Left renal cortex interstitium (tissue), 4 donors: Measurements from ENCODE around the gene TEX11. TPM values are rescaled to one million over a fixed set of nuclear protein-coding genes. Genes with fewer than 3 reads are reported as not detected.
"Not testable (repeated sequence)": the region's sequence is repeated elsewhere in the genome, so short reads cannot be mapped to it uniquely, and the experiment has no call there.

Source experiments
- DNase-seq, 4 donors: peaks; one replicate each; pipeline ENCODE4 v3.0.0-alpha.2; 2013; ENCODE audit warnings: low read depth in 4 of 4, low spot score in 2 of 4, missing footprints in 1 of 4
- polyA plus RNA-seq, 4 donors: library from polyadenylated mRNA; unstranded; fragments of 120-200 nt; gene quantifications; one replicate each; pipeline ENCODE4 v1.2.1, GENCODE V29; 2013; ENCODE audit not compliant: insufficient read length in 4 of 4

Gene TEX11
- under 1 TPM; 0.08 to 0.14 (median 0.09) TPM for polyA plus RNA-seq

GRCh38 chrX:70908541-70908940 lies at the start of gene TEX11:
Gene TEX11, minus strand, starts transcription at chrX:70908711. Its CDS starts 922 bp downstream, at chrX:70907789.
- no peak for DNase-seq

- no peak for DNase-seq
Observed at GRCh38 chrX:70954871-70955270, 46.4 kb upstream of the TEX11 start.

- no peak for DNase-seq
Observed at GRCh38 chrX:70924294-70924911, 15.9 kb upstream of the TEX11 start.

- no peak for DNase-seq
Observed at GRCh38 chrX:70922774-70923473, 14.4 kb upstream of the TEX11 start.

- no peak for DNase-seq
Observed at GRCh38 chrX:70921709-70922352, 13.3 kb upstream of the TEX11 start.

GRCh38 chrX:70916754-70917153 lies 8.2 kb upstream of the TEX11 start:
- no peak for DNase-seq

- no peak for DNase-seq
Observed at GRCh38 chrX:70907900-70908299, 611 bp downstream of the TEX11 start.

GRCh38 chrX:70901465-70901864 lies 7.0 kb downstream of the TEX11 start:
- no peak for DNase-seq

- DNase-seq, result not testable (repeated sequence)
Observed at GRCh38 chrX:70890441-70890840, 18.1 kb downstream of the TEX11 start.

- no peak for DNase-seq
Observed at GRCh38 chrX:70878902-70879301, 29.6 kb downstream of the TEX11 start.

- no peak for DNase-seq
Observed at GRCh38 chrX:70852294-70852693, 56.2 kb downstream of the TEX11 start.

- DNase-seq, result not testable (repeated sequence)
Observed at GRCh38 chrX:70844081-70844480, 64.4 kb downstream of the TEX11 start.

GRCh38 chrX:70843620-70844019 lies 64.9 kb downstream of the TEX11 start:
- DNase-seq, result not testable (repeated sequence)

GRCh38 chrX:70834589-70834988 lies 73.9 kb downstream of the TEX11 start:
- no peak for DNase-seq

GRCh38 chrX:70826715-70827114 lies 81.8 kb downstream of the TEX11 start:
- DNase-seq, result no peak

GRCh38 chrX:70825366-70825765 lies 83.1 kb downstream of the TEX11 start:
- no peak for DNase-seq

- no peak for DNase-seq
Observed at GRCh38 chrX:70808942-70809940, 99.3 kb downstream of the TEX11 start.

GRCh38 chrX:70806081-70806480 lies 102.4 kb downstream of the TEX11 start:
- DNase-seq, result no peak

GRCh38 chrX:70796742-70797141 lies 111.8 kb downstream of the TEX11 start:
- DNase-seq, result not testable (repeated sequence)

- no peak for DNase-seq
Observed at GRCh38 chrX:70774223-70774622, 134.3 kb downstream of the TEX11 start.
